Type B pancreatic cell (in vitro differentiated cells): ENCODE data around the gene TMEM176A. TPM values are rescaled to one million over a fixed set of nuclear protein-coding genes. Genes with fewer than 3 reads are reported as not detected.

Source experiments
- DNase-seq: peaks from one replicate; pipeline ENCODE4 v3.0.0; 2021; ENCODE audit warnings: mixed read lengths; ENCODE audit not compliant: unreplicated experiment; ENCODE audit errors: extremely low spot score
- H3K27ac Mint-ChIP-seq: 2 replicates; pipeline ENCODE4 v1.8.0; 2021; ENCODE audit warnings: mild to moderate bottlenecking, mixed read lengths
- H3K27me3 Mint-ChIP-seq: 2 replicates; pipeline ENCODE4 v1.8.0; 2021; ENCODE audit warnings: mixed read lengths
- H3K36me3 Mint-ChIP-seq: 2 replicates; pipeline ENCODE4 v1.8.0; 2021; ENCODE audit warnings: mixed read lengths
- H3K4me1 Mint-ChIP-seq: one replicate; pipeline ENCODE4 v1.8.0; 2021; ENCODE audit warnings: mixed read lengths; ENCODE audit not compliant: unreplicated experiment
- H3K4me3 Mint-ChIP-seq: 2 replicates; pipeline ENCODE4 v1.8.0; 2021; ENCODE audit warnings: mild to moderate bottlenecking, mixed read lengths
- H3K9me3 Mint-ChIP-seq: 2 replicates; pipeline ENCODE4 v1.8.0; 2021; ENCODE audit warnings: mixed read lengths
- total RNA-seq: library from RNA; stranded (reverse); gene quantifications from 2 replicates; pipeline ENCODE4 v1.2.1, GENCODE V29; 2021; ENCODE audit warnings: low replicate concordance
- TF ChIP-seq, protein P1 (sequence below): fragments of 200-600 bp; sonication (generic); conservative IDR thresholded peaks from 2 replicates; pipeline ENCODE4 v1.5.0; 2021; ENCODE audit warnings: antibody characterized with exemption, mild to moderate bottlenecking

The TMEM176A gene
- total RNA-seq, 1 donor from 2014 or later, result 90.1 TPM

DNA sequence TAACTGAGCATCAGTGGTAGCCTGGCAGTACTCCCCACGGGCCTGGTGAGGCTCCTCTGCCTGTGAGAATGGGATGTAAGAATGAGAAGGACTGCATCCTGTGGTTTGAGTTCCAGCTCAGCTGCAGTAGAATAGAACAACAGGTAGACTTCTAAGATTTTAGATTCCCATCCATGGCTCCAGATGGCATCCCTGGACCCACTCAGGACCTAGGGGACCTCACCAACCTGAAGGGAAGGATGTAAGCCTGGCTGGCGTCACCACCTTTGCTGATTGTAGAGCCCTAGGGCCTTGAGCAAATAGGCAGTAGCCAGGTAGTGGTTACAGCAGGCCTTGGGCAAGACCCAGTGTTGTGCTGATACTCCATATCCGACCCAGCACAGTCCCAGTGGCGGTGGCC is 42.1 kb downstream of the TMEM176A start:
- TF ChIP-seq, protein P1, sequence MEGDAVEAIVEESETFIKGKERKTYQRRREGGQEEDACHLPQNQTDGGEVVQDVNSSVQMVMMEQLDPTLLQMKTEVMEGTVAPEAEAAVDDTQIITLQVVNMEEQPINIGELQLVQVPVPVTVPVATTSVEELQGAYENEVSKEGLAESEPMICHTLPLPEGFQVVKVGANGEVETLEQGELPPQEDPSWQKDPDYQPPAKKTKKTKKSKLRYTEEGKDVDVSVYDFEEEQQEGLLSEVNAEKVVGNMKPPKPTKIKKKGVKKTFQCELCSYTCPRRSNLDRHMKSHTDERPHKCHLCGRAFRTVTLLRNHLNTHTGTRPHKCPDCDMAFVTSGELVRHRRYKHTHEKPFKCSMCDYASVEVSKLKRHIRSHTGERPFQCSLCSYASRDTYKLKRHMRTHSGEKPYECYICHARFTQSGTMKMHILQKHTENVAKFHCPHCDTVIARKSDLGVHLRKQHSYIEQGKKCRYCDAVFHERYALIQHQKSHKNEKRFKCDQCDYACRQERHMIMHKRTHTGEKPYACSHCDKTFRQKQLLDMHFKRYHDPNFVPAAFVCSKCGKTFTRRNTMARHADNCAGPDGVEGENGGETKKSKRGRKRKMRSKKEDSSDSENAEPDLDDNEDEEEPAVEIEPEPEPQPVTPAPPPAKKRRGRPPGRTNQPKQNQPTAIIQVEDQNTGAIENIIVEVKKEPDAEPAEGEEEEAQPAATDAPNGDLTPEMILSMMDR, result no peak
- H3K4me3 Mint-ChIP-seq, result no peak overlapping the region
- no peaks in the 10 kb centered on the region for H3K36me3 Mint-ChIP-seq
- peaks cover 3% of the 10 kb centered on the region for H3K27me3 Mint-ChIP-seq
- H3K27ac Mint-ChIP-seq, result no peak overlapping the region
- H3K4me1 Mint-ChIP-seq, result no peaks in the 10 kb centered on the region
- H3K9me3 Mint-ChIP-seq, result no peaks in the 10 kb centered on the region
- peak; percentile 25 for DNase-seq

GRCh38 chr7:150845421-150845861 is 44.9 kb downstream of the TMEM176A start:
- TF ChIP-seq, protein P1, result no peak
- Mint-ChIP-seq H3K36me3 (no peaks in the 10 kb centered on the region), H3K9me3 (no peaks in the 10 kb centered on the region), H3K4me1 (no peaks in the 10 kb centered on the region), H3K4me3 (no peak overlapping the region), H3K27ac (no peak overlapping the region), H3K27me3 (peaks cover 5% of the 10 kb centered on the region)
- DNase-seq, result no peak

DNA sequence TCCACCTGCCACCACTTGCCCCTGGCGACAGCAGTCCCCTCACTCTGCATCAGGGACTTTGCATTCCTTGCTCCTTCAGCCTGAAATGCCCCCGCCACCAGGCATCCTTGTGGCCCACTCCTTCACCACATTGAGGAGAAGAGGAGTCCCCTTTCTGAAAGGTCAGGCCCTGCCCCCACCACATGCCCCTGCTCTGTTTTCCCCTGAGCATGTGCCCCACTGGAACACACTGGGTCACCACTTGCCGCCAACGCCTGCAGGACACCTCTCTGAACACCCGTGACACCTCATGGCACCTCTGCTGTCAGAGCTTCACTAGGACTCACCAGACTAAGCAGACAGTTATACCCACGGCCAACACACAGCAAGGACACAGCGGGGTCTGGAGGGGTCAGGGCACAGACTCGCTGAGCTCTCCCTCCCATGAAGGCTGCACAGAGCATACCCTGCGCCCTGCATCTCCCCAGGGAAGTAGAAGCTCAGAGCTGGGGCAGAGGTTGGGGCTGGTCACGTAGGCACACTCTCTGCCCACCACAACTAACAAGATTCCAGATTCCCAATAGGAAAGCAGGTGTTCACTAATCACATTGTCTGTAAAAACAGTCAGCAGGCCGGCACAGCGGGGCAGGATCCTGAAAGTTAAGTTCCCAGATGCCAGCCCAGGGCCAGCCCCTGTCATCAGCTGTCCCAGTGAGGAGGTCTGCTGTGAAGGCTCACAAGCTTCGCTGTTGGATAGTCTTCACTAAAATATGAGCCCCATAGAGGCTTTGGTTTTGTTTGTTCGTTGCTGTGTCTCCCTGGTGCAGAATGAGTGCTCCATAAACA is 45.9 kb downstream of the TMEM176A start:
- H3K9me3 Mint-ChIP-seq, result no peaks in the 10 kb centered on the region
- H3K4me1 Mint-ChIP-seq, result no peaks in the 10 kb centered on the region
- no peak overlapping the region for H3K4me3 Mint-ChIP-seq
- TF ChIP-seq, protein P1, result no peak
- no peak overlapping the region for H3K27ac Mint-ChIP-seq
- peaks cover 5% of the 10 kb centered on the region for H3K27me3 Mint-ChIP-seq
- DNase-seq, result no peak
- no peaks in the 10 kb centered on the region for H3K36me3 Mint-ChIP-seq

- H3K4me1 Mint-ChIP-seq, result no peaks in the 10 kb centered on the region
- no peak overlapping the region for H3K27ac Mint-ChIP-seq
- no peaks in the 10 kb centered on the region for H3K9me3 Mint-ChIP-seq
- H3K27me3 Mint-ChIP-seq, result peaks cover 9% of the 10 kb centered on the region
- TF ChIP-seq, protein P1, result no peak
- no peaks in the 10 kb centered on the region for H3K36me3 Mint-ChIP-seq
- DNase-seq, result peak; percentile 40
- H3K4me3 Mint-ChIP-seq, result no peak overlapping the region
These were observed 47.0 kb downstream of the TMEM176A start for GRCh38 chr7:150847536-150847935.

GRCh38 chr7:150848111-150848510 is 47.5 kb downstream of the TMEM176A start:
- no peak overlapping the region for H3K4me3 Mint-ChIP-seq
- no peaks in the 10 kb centered on the region for H3K9me3 Mint-ChIP-seq
- no peaks in the 10 kb centered on the region for H3K4me1 Mint-ChIP-seq
- peak; percentile 47 for DNase-seq
- TF ChIP-seq, protein P1, result no peak
- no peaks in the 10 kb centered on the region for H3K36me3 Mint-ChIP-seq
- peaks cover 13% of the 10 kb centered on the region for H3K27me3 Mint-ChIP-seq
- H3K27ac Mint-ChIP-seq, result no peak overlapping the region
